ENCODE data around the gene LDOC1. TPM values are rescaled to one million over a fixed set of nuclear protein-coding genes. Genes with fewer than 3 reads are reported as not detected.
"Not testable (repeated sequence)": the region's sequence is repeated elsewhere in the genome, so short reads cannot be mapped to it uniquely, and the experiment has no call there.

The LDOC1 gene
- total RNA-seq, 5 donors from 2014 or later (not counting 1 experiment from before 2014, with no cell fraction given) = 3.6 to 13.8 (median 11.1) TPM

DNA sequence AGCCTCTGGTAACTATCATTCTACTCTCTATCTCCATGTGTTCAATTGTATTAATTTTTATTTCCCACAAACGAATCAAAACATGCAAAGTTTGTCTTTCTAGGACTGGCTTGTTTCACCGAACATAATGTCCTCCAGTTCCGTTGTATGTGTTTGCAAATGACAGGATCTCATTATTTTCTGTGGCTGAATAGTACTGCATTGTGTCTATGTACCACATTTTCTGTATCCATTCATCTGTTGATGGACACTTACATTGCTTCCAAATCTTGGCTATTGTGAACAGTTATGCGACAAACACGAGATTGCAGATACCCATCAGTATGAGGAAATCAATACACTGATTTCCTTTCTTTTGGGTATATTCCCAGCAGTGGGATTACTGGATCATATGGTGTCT, 8.4 kb upstream of the LDOC1 start:
- ChIA-PET POLR2A (no interaction called here), CTCF (no interaction called here)
- Mint-ChIP-seq H3K27ac (no peak overlapping the region), H3K27me3 (peaks cover 0 to 12% of the 10 kb centered on the region in 2 donors), H3K9me3 (no peaks in the 10 kb centered on the region), H3K36me3 (no peaks in the 10 kb centered on the region), H3K4me3 (no peak overlapping the region), H3K4me1 (no peaks in the 10 kb centered on the region)
- DNase-seq (no peak), ATAC-seq (replicated peaks in 1 of 4) (no peak)
- Histone ChIP-seq H3K9me3 (no peaks in the 10 kb centered on the region), H3K27me3 (replicated peaks in 1 of 2; ENCODE audit: control insufficient read depth in 2 of 2, extremely low read depth in 1 of 2, insufficient read depth in 2 of 2, low read length in 1 of 2) (no peaks in the 10 kb centered on the region), H3K4me3 (ENCODE audit: control insufficient read depth in 1 of 2, extremely low read depth in 1 of 2, low read length in 1 of 2) (no peak overlapping the region), H3K36me3 (ENCODE audit: control insufficient read depth in 2 of 2, extremely low read depth in 1 of 2, insufficient read depth in 1 of 2, low read length in 1 of 2) (no peaks in the 10 kb centered on the region), H3K27ac (ENCODE audit: low read length) (no peak overlapping the region), H3K4me1 (ENCODE audit: control insufficient read depth in 1 of 2, extremely low read depth in 1 of 2, insufficient read depth in 2 of 2, low read length in 2 of 2) (no peaks in the 10 kb centered on the region)
- no CpG with 5 or more reads among the region's 5 CpGs for WGBS (ENCODE audit: insufficient coverage)

DNA sequence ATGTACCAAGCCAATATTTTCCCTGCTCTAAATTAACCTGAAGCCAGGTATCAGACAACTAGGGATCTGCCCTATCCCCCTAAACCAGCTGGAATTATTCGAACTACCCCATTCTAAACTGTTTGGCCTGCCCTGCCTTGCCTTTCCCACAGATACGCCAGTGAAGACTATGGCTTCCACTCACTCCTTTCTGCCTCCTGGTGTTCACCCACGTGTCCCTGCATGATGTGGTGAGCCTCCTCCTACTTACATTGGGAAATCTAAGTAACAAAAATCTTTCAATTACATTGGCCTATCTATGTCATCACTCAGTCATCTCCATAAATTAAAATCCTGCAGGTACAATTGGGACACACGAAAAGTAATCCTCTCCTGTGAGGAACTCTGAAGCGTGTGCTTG, 6.1 kb upstream of the LDOC1 start:
- no peaks in the 10 kb centered on the region for H3K27me3 ChIP-seq (replicated peaks in 1 of 2; ENCODE audit: control insufficient read depth in 2 of 2, extremely low read depth in 1 of 2, insufficient read depth in 2 of 2, low read length in 1 of 2)
- POLR2A ChIA-PET = no interaction called here
- ATAC-seq (replicated peaks in 1 of 4) = no peak
- no peak for DNase-seq
- CTCF ChIA-PET = no interaction called here
- no peaks in the 10 kb centered on the region for H3K4me1 ChIP-seq (ENCODE audit: control insufficient read depth in 1 of 2, extremely low read depth in 1 of 2, insufficient read depth in 2 of 2, low read length in 2 of 2)
- no peaks in the 10 kb centered on the region for H3K36me3 ChIP-seq (ENCODE audit: control insufficient read depth in 2 of 2, extremely low read depth in 1 of 2, insufficient read depth in 1 of 2, low read length in 1 of 2)
- H3K4me3 Mint-ChIP-seq = no peak overlapping the region
- H3K27ac ChIP-seq (ENCODE audit: low read length) = no peak overlapping the region
- no peak overlapping the region for H3K4me3 ChIP-seq (ENCODE audit: control insufficient read depth in 1 of 2, extremely low read depth in 1 of 2, low read length in 1 of 2)
- no peaks in the 10 kb centered on the region for H3K9me3 Mint-ChIP-seq
- H3K9me3 ChIP-seq = no peaks in the 10 kb centered on the region
- no peak overlapping the region for H3K27ac Mint-ChIP-seq
- WGBS (ENCODE audit: insufficient coverage) = 81% methylated on average over 3 of the region's 5 CpGs
- no peaks in the 10 kb centered on the region for H3K36me3 Mint-ChIP-seq
- peaks cover 0 to 16% of the 10 kb centered on the region in 2 donors for H3K27me3 Mint-ChIP-seq
- peaks cover 0 to 3% (median 0%) of the 10 kb centered on the region in 3 donors for H3K4me1 Mint-ChIP-seq

GRCh38 chrX:141180851-141181250, 3.9 kb upstream of the LDOC1 start:
- Histone ChIP-seq H3K4me1 (ENCODE audit: control insufficient read depth in 1 of 2, extremely low read depth in 1 of 2, insufficient read depth in 2 of 2, low read length in 2 of 2) (peaks cover 0 to 5% of the 10 kb centered on the region in 2 experiments), H3K27me3 (replicated peaks in 1 of 2; ENCODE audit: control insufficient read depth in 2 of 2, extremely low read depth in 1 of 2, insufficient read depth in 2 of 2, low read length in 1 of 2) (peaks cover 0 to 3% of the 10 kb centered on the region in 2 experiments), H3K36me3 (ENCODE audit: control insufficient read depth in 2 of 2, extremely low read depth in 1 of 2, insufficient read depth in 1 of 2, low read length in 1 of 2) (no peaks in the 10 kb centered on the region), H3K9me3 (no peaks in the 10 kb centered on the region), H3K27ac (ENCODE audit: low read length) (no peak overlapping the region), H3K4me3 (ENCODE audit: control insufficient read depth in 1 of 2, extremely low read depth in 1 of 2, low read length in 1 of 2) (no peak overlapping the region)
- Mint-ChIP-seq H3K4me1 (peaks cover 9 to 11% (median 9%) of the 10 kb centered on the region in 3 donors), H3K4me3 (no peak overlapping the region), H3K36me3 (no peaks in the 10 kb centered on the region), H3K27me3 (peaks cover 2 to 12% of the 10 kb centered on the region in 2 donors), H3K9me3 (no peaks in the 10 kb centered on the region), H3K27ac (no peak overlapping the region)
- no peak for ATAC-seq (replicated peaks in 1 of 4)
- CTCF ChIA-PET = no interaction called here
- POLR2A ChIA-PET = no interaction called here
- no CpG with 5 or more reads among the region's 7 CpGs for WGBS (ENCODE audit: insufficient coverage)
- no peak for DNase-seq

DNA sequence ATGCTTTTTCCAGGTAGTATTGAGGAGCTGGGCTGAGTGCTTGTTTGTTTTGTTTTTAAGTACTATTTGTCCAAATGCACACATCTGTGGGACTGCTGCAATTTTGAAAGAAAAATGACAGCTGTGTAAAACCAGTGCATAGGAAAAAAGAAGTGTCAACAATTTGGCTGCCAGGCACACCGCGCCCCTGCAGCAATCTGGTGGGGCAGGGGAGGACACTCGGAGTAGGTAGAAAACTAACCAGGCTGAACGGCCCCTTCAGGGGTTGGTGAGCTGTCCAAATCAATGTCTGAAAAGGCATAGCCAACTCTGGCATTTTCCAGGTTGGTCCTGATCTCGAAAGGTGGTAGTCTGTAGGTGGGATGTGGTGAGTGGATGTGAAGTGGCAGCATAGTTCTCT, 1.1 kb downstream of the LDOC1 start:
- ATAC-seq (replicated peaks in 1 of 4) = no peak

DNA sequence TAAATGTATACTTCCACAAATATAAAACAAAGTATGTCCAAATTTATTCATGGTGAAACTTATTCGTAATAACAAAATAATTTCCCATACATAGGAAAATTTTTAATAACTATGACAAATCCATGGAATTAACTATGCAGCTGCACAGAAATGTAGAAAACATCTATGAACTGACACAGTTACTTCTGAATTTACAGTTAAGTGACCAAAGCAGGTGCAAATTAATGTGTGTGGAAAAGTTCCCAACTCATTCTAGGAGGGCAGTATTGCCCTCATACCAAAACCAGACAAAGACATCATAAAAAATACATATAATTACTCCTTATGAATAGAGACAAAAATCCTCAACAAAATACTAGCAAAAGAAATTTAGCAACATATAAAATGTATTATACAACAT, 12.5 kb downstream of the LDOC1 start:
- ChIA-PET POLR2A (interaction anchor here in 1 of 2 donors (0.5 kb wide), 1 partner anchor 12 kb away, joined by 5 read pairs; the partner anchor contains the start of gene LDOC1), CTCF (no interaction called here)
- Mint-ChIP-seq H3K4me3 (no peak overlapping the region), H3K36me3 (no peaks in the 10 kb centered on the region), H3K9me3 (no peaks in the 10 kb centered on the region), H3K27ac (no peak overlapping the region), H3K4me1 (no peaks in the 10 kb centered on the region), H3K27me3 (no peaks in the 10 kb centered on the region)
- ATAC-seq (replicated peaks in 1 of 4) = no peak
- no CpG with 5 or more reads among the region's 1 CpG for WGBS (ENCODE audit: insufficient coverage)
- no peaks in the 10 kb centered on the region for H3K36me3 ChIP-seq (ENCODE audit: control insufficient read depth in 2 of 2, extremely low read depth in 1 of 2, insufficient read depth in 1 of 2, low read length in 1 of 2)
- no peaks in the 10 kb centered on the region for H3K4me1 ChIP-seq (ENCODE audit: control insufficient read depth in 1 of 2, extremely low read depth in 1 of 2, insufficient read depth in 2 of 2, low read length in 2 of 2)
- no peak for DNase-seq
- no peaks in the 10 kb centered on the region for H3K9me3 ChIP-seq
- no peak overlapping the region for H3K4me3 ChIP-seq (ENCODE audit: control insufficient read depth in 1 of 2, extremely low read depth in 1 of 2, low read length in 1 of 2)
- H3K27ac ChIP-seq (ENCODE audit: low read length) = no peak overlapping the region
- no peaks in the 10 kb centered on the region for H3K27me3 ChIP-seq (replicated peaks in 1 of 2; ENCODE audit: control insufficient read depth in 2 of 2, extremely low read depth in 1 of 2, insufficient read depth in 2 of 2, low read length in 1 of 2)

More for the DNA sequence above, 1.1 kb downstream of the LDOC1 start:
- no peaks in the 10 kb centered on the region for H3K9me3 ChIP-seq
- H3K4me1 ChIP-seq (ENCODE audit: control insufficient read depth in 1 of 2, extremely low read depth in 1 of 2, insufficient read depth in 2 of 2, low read length in 2 of 2) = peaks cover 0 to 6% of the 10 kb centered on the region in 2 experiments
- H3K4me3 ChIP-seq (ENCODE audit: control insufficient read depth in 1 of 2, extremely low read depth in 1 of 2, low read length in 1 of 2) = no peak overlapping the region
- WGBS (ENCODE audit: insufficient coverage) = 83% methylated on average over 1 of the region's 5 CpGs
- POLR2A ChIA-PET = no interaction called here
- no peaks in the 10 kb centered on the region for H3K36me3 ChIP-seq (ENCODE audit: control insufficient read depth in 2 of 2, extremely low read depth in 1 of 2, insufficient read depth in 1 of 2, low read length in 1 of 2)
- Mint-ChIP-seq H3K27me3 (peaks cover 2 to 4% of the 10 kb centered on the region in 2 donors), H3K4me1 (peaks cover 12 to 20% (median 15%) of the 10 kb centered on the region in 3 donors), H3K36me3 (no peaks in the 10 kb centered on the region), H3K9me3 (no peaks in the 10 kb centered on the region), H3K4me3 (peak overlapping the region; percentile 62 to 76 (median 74)), H3K27ac (no peak overlapping the region)
- peaks cover 0 to 3% of the 10 kb centered on the region in 2 experiments for H3K27me3 ChIP-seq (replicated peaks in 1 of 2; ENCODE audit: control insufficient read depth in 2 of 2, extremely low read depth in 1 of 2, insufficient read depth in 2 of 2, low read length in 1 of 2)
- CTCF ChIA-PET = interaction anchor here in 1 of 2 donors (0.5 kb wide), 1 partner anchor 398 kb away, joined by 6 read pairs; no protein-coding TSS in a partner anchor
- no peak for DNase-seq
- no peak overlapping the region for H3K27ac ChIP-seq (ENCODE audit: low read length)

GRCh38 chrX:141158084-141158483, 18.8 kb downstream of the LDOC1 start:
- ChIA-PET CTCF (no interaction called here), POLR2A (no interaction called here)
- no peak overlapping the region for H3K27ac Mint-ChIP-seq
- H3K27me3 Mint-ChIP-seq = peaks cover 0 to 2% of the 10 kb centered on the region in 2 donors
- H3K27me3 ChIP-seq (replicated peaks in 1 of 2; ENCODE audit: control insufficient read depth in 2 of 2, extremely low read depth in 1 of 2, insufficient read depth in 2 of 2, low read length in 1 of 2) = no peaks in the 10 kb centered on the region
- H3K36me3 Mint-ChIP-seq = peaks cover 1% of the 10 kb centered on the region
- H3K4me3 Mint-ChIP-seq = no peak overlapping the region
- no peak for DNase-seq
- peaks cover 0 to 5% (median 3%) of the 10 kb centered on the region in 3 donors for H3K4me1 Mint-ChIP-seq
- peaks cover 0 to 14% (median 4%) of the 10 kb centered on the region in 3 donors for H3K9me3 Mint-ChIP-seq
- no peak for ATAC-seq (replicated peaks in 1 of 4)
- no peaks in the 10 kb centered on the region for H3K9me3 ChIP-seq
- H3K27ac ChIP-seq (ENCODE audit: low read length) = no peak overlapping the region
- H3K36me3 ChIP-seq (ENCODE audit: control insufficient read depth in 2 of 2, extremely low read depth in 1 of 2, insufficient read depth in 1 of 2, low read length in 1 of 2) = no peaks in the 10 kb centered on the region
- no CpG with 5 or more reads among the region's 3 CpGs for WGBS (ENCODE audit: insufficient coverage)
- no peaks in the 10 kb centered on the region for H3K4me1 ChIP-seq (ENCODE audit: control insufficient read depth in 1 of 2, extremely low read depth in 1 of 2, insufficient read depth in 2 of 2, low read length in 2 of 2)
- H3K4me3 ChIP-seq (ENCODE audit: control insufficient read depth in 1 of 2, extremely low read depth in 1 of 2, low read length in 1 of 2) = no peak overlapping the region

DNA sequence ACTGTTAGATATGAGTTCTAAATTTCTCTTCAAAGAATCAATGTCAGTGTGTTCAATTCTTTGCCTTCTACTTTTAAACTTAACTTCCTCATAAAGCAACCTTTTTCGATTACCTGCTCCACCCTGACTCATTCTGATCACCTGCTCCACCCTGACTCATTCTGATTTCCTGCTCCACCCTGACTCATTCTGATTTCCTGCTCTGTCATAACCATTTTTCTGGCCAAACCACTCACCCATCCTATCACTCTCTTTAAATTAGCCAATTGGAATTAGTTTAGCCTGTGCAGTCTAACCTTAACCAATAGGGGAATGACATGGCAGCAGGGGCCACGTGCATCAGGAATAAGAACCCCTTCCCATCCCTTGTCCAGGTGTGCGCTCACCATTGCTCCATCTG, 21.7 kb downstream of the LDOC1 start:
- ATAC-seq (replicated peaks in 1 of 4); H3K27me3 ChIP-seq (replicated peaks in 1 of 2; ENCODE audit: control insufficient read depth in 2 of 2, extremely low read depth in 1 of 2, insufficient read depth in 2 of 2, low read length in 1 of 2); H3K4me3 Mint-ChIP-seq; H3K36me3 ChIP-seq (ENCODE audit: control insufficient read depth in 2 of 2, extremely low read depth in 1 of 2, insufficient read depth in 1 of 2, low read length in 1 of 2); H3K4me1 Mint-ChIP-seq; H3K27ac Mint-ChIP-seq; H3K27ac ChIP-seq (ENCODE audit: low read length); H3K4me3 ChIP-seq (ENCODE audit: control insufficient read depth in 1 of 2, extremely low read depth in 1 of 2, low read length in 1 of 2); H3K4me1 ChIP-seq (ENCODE audit: control insufficient read depth in 1 of 2, extremely low read depth in 1 of 2, insufficient read depth in 2 of 2, low read length in 2 of 2); DNase-seq; H3K36me3 Mint-ChIP-seq; POLR2A ChIA-PET; H3K9me3 ChIP-seq: not testable (repeated sequence)
- WGBS (ENCODE audit: insufficient coverage) = no CpG with 5 or more reads among the region's 3 CpGs
- Mint-ChIP-seq H3K27me3 (peaks cover 0 to 10% of the 10 kb centered on the region in 2 donors), H3K9me3 (peaks cover 0 to 20% (median 4%) of the 10 kb centered on the region in 3 donors)
- CTCF ChIA-PET = interaction anchor here (0.6 kb wide), 2 partner anchors 241 to 461 kb away, joined by 4 to 7 read pairs; no protein-coding TSS in a partner anchor
